ENCODE measurements around the gene PKNOX2.

The PKNOX2 gene

GRCh38 chr11:125389339-125390166 is 225.0 kb downstream of the PKNOX2 start:
- no peak for DNase-seq

- no peak for DNase-seq
Measured at GRCh38 chr11:125390946-125391345, 226.4 kb downstream of the PKNOX2 start.

GRCh38 chr11:125393331-125393730 is 228.8 kb downstream of the PKNOX2 start:
- no peak for DNase-seq

- no peak for DNase-seq
Measured at GRCh38 chr11:125394296-125394695, 229.7 kb downstream of the PKNOX2 start.

- no peak for DNase-seq
Measured at GRCh38 chr11:125397421-125397820, 232.9 kb downstream of the PKNOX2 start.

GRCh38 chr11:125398475-125398874 is 233.9 kb downstream of the PKNOX2 start:
- DNase-seq = no peak

GRCh38 chr11:125398994-125399640 is 234.6 kb downstream of the PKNOX2 start:
- no peak for DNase-seq

GRCh38 chr11:125399945-125400344 is 235.4 kb downstream of the PKNOX2 start:
- DNase-seq = no peak

- no peak for DNase-seq
Measured at GRCh38 chr11:125401235-125401634, 236.7 kb downstream of the PKNOX2 start.

GRCh38 chr11:125401746-125402145 is 237.2 kb downstream of the PKNOX2 start:
- DNase-seq = no peak

GRCh38 chr11:125402435-125402834 is 237.9 kb downstream of the PKNOX2 start:
- no peak for DNase-seq

GRCh38 chr11:125404157-125404810 is 239.7 kb downstream of the PKNOX2 start:
- DNase-seq = no peak

GRCh38 chr11:125404811-125405790 is 240.6 kb downstream of the PKNOX2 start:
- peak; percentile 8 for DNase-seq

- no peak for DNase-seq
Measured at GRCh38 chr11:125407046-125407445, 242.5 kb downstream of the PKNOX2 start.

- no peak for DNase-seq
Measured at GRCh38 chr11:125408311-125408711, 243.8 kb downstream of the PKNOX2 start.

GRCh38 chr11:125410091-125410490 is 245.5 kb downstream of the PKNOX2 start:
- DNase-seq = no peak

GRCh38 chr11:125412177-125412496 is 247.6 kb downstream of the PKNOX2 start:
- no peak for DNase-seq

GRCh38 chr11:125412509-125412908 is 248.0 kb downstream of the PKNOX2 start:
- DNase-seq = no peak

- DNase-seq = no peak
Measured at GRCh38 chr11:125413226-125413625, 248.7 kb downstream of the PKNOX2 start.

GRCh38 chr11:125414121-125414520 is 249.6 kb downstream of the PKNOX2 start:
- DNase-seq = no peak

GRCh38 chr11:125416981-125417935 is 252.7 kb downstream of the PKNOX2 start:
- no peak for DNase-seq

GRCh38 chr11:125418396-125418795 is 253.8 kb downstream of the PKNOX2 start:
- DNase-seq = no peak
